HG03175 (cell line): ENCODE measurements around the gene FSTL3.
"Not testable (repeated sequence)": the region's sequence is repeated elsewhere in the genome, so short reads cannot be mapped to it uniquely, and the experiment has no call there.

Experiments
- ATAC-seq: cut with Tn5 transposase; IDR thresholded peaks from one replicate; pipeline ENCODE4 v1.9.1; 2021; ENCODE audit warnings: mild to moderate bottlenecking, moderate library complexity; ENCODE audit not compliant: unreplicated experiment

FSTL3 gene

DNA sequence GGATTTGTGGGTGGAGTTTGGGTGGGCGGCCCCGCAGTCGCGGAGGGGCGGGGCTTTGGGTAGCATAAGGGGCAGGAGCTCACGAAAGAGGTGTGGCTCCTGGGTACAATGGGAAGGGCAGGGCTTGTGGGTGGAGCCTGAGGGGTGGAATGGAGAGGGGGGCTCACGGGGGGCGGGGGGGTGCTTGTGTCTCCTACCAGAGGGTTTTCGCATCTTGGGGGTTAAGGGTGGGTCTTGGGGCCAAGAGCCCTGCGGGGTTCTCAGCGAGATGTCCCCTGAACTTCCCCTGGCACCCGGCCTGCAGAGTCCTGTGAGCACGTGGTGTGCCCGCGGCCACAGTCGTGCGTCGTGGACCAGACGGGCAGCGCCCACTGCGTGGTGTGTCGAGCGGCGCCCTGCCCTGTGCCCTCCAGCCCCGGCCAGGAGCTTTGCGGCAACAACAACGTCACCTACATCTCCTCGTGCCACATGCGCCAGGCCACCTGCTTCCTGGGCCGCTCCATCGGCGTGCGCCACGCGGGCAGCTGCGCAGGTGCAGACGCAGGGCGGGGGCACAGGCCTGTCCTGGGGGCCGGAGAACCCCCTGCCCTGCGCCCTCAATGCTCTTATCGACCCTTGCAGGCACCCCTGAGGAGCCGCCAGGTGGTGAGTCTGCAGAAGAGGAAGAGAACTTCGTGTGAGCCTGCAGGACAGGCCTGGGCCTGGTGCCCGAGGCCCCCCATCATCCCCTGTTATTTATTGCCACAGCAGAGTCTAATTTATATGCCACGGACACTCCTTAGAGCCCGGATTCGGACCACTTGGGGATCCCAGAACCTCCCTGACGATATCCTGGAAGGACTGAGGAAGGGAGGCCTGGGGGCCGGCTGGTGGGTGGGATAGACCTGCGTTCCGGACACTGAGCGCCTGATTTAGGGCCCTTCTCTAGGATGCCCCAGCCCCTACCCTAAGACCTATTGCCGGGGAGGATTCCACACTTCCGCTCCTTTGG is 5.1 kb downstream of the FSTL3 start:
- ATAC-seq, result no peak

DNA sequence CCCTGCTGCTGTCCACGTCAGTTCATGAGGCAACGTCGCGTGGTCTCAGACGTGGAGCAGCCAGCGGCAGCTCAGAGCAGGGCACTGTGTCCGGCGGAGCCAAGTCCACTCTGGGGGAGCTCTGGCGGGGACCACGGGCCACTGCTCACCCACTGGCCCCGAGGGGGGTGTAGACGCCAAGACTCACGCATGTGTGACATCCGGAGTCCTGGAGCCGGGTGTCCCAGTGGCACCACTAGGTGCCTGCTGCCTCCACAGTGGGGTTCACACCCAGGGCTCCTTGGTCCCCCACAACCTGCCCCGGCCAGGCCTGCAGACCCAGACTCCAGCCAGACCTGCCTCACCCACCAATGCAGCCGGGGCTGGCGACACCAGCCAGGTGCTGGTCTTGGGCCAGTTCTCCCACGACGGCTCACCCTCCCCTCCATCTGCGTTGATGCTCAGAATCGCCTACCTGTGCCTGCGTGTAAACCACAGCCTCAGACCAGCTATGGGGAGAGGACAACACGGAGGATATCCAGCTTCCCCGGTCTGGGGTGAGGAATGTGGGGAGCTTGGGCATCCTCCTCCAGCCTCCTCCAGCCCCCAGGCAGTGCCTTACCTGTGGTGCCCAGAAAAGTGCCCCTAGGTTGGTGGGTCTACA is 6.6 kb downstream of the FSTL3 start:
- no peak for ATAC-seq

DNA sequence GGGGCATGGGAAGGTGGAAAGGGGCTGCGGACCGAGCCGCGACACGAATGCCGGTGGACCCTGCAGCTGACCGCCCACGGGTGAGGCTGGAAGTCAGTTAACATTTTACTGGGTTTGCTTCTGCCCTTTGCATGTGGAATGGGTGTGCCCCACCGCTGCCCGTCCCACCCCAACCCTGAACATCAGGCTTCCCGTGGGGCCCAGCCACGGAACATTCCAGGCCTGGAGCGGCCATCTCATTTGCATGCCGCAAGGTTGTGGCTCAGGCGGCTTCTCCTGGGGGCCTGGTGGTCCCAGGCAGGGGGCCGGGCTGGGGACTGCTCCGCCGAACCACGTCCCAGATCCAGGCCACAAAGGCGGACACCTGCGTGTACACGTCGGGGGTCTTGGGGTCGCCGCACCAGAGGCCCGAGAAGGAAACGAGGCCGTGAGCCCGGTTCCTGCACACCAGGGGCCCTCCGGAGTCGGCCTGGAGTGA is 9.3 kb downstream of the FSTL3 start:
- no peak for ATAC-seq

DNA sequence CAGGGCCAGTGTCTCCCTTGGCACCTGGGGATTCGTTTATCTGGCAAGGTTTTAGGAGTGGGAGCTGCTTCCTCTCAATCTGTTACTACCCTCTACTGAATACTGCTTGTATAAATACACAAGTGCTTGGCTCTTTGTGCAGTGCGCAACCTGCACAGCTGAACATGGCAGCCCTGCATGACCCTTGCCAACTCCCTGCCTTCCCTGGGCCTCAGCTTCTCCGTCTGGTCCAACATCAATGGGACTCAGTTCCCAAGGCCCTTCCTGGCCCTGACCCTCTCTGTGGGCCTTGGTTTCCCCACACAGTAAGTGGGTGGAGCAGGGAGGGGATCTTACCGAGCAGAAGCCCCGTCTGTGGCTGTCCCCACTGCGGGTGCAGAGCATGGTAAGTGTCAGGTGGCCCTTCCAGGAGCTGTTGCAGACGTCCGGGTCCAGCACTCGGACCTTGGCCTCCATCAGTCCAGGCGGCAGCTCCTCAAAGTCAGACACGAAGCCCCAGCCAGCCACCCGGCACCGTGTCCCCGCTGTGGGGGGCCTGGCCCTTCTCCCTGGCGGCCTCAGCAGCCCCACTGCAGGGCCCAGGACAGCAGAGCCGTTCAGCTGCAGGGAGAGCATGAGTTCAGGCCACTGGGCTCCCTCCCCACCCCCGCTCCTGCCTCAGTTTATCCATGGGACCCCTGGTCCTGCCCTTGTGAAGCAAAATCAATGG is 10.6 kb downstream of the FSTL3 start:
- ATAC-seq, result no peak

GRCh38 chr19:687569-688166 is 11.5 kb downstream of the FSTL3 start:
- no peak for ATAC-seq

- ATAC-seq, result no peak
These were observed 12.0 kb downstream of the FSTL3 start for GRCh38 chr19:688214-688613.

- no peak for ATAC-seq
These were observed 12.8 kb downstream of the FSTL3 start for GRCh38 chr19:688992-689391.

DNA sequence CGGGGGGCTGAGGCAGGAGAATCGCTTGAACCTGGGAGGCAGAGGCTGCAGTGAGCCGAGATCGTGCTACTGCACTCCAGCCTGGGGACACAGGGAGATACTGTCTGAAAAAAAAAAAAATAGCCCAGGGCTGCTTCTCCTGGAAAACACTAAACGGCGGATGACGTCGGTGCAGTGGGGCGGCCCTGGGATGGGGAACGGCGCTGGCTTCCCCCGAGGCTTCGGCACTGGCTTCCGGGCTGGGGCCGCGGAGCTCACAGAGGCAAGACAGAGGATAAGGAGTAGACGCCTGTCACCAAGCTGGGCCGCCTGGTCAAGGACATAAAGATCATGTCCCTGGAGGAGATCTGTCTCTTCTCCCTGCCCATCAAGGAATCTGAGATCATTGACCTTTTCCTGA is 14.0 kb downstream of the FSTL3 start:
- ATAC-seq, result no peak

GRCh38 chr19:694481-695351 is 18.5 kb downstream of the FSTL3 start:
- no peak for ATAC-seq

DNA sequence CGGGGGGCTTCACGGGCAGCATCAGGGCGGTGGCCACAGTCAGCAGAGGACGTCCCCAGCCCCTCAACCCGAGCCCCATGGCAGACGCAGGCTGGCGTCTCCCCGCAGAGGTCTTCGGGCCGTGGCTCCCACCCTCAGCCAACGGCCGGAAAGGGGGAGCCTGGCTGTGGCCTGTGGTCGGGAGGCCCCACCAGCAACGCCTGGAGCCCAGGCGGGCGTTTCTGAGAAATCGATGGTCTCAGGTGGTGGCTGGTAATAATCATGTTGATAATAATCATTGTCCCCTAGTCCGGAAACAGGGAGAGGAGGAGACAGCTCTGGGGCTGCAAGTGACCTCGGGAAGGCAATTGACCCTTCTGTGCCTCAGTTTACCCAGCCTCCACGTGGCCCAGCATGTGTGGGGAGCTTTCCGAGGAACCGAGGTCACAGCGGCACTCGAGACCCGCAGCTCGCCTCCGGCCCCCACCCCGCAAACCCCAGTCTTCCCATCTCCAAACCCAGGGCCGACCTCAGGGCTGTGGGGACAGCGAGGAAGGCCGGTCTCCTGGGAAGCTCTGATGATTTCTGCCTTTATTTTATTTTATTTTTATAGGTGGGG is 19.3 kb downstream of the FSTL3 start, which contains the start of gene PRSS57:
Gene PRSS57, minus strand, starts transcription at position 101 of the 598 bp plus-strand sequence. Its CDS starts 22 bp downstream, at position 79.
- ATAC-seq, result no peak

DNA sequence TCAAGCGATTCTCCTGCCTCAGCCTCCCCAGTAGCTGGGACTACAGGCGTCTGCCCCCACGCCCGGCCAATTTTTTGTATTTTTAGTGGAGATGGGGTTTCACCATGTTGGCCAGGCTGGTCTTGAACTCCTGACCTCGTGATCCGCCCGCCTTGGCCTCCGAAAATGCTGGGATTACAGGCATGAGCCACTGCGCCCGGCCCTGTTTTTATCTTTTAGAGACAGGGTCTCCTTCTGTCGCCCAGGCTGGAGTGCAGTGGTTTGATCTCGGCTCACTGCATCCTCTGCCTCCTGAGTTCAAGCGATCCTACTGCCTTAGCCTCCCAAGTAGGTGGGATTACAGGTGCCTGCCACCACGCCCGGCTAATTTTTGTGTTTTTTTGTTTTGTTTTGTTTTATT is 22.3 kb downstream of the FSTL3 start:
- not testable (repeated sequence) for ATAC-seq

DNA sequence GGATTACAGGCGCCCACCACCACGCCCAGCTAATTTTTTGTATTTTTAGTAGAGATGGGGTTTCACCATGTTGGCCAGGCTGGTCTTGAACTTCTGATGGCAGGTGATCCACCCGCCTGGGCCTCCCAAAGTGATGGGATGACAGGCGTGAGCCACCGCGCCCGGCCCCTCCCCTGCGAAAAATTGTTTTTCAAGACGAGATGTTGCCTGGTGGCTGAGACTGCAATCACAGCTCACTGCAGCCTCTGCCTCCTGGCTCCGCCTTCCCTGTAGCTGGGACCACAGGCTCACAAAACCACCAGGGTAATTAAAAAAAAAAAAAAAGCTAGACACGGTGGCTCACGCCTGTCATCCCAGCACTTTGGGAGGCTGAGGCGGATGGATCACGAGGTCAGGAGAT is 23.7 kb downstream of the FSTL3 start:
- ATAC-seq, result not testable (repeated sequence)

- ATAC-seq, result not testable (repeated sequence)
These were observed 26.7 kb downstream of the FSTL3 start for GRCh38 chr19:702847-703246.

DNA sequence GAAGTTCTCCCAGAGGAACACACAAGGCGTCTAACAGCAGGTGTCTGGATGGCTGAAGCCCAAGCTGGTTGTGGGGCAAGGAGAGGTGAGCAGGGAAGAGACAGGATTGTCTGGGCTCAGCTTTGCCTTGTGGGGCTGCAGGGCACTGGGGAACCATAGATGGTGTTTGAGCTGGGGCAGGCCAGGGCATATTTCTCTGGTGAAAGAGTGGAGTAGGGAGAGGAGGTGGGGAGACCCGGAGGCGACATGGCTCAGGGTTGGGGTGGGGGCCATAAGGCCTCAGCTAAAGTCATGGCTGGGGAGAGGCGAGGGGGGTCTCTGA is 27.1 kb downstream of the FSTL3 start:
- ATAC-seq, result no peak

- ATAC-seq, result no peak
These were observed 27.7 kb downstream of the FSTL3 start for GRCh38 chr19:703651-704446.

DNA sequence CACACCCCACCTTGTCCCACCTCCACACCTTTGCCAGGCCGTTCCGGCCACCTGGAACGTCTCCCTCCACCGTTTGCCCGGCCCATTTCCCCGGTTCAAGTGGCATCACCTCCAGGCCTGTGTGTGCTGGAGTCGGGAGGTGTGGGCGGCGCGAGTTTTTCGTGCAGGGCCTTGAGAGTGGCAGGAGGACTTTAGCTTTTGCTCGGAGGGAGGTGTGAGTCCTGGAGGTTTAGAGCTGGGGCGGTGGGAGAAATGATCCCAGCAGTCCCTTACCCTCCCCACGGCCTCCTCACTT is 28.2 kb downstream of the FSTL3 start:
- no peak for ATAC-seq

GRCh38 chr19:708154-709143 is 32.3 kb downstream of the FSTL3 start, which contains the start of gene PALM:
PALM (plus strand) TSS chr19:708935; CDS start chr19:709147, 212 bp downstream.
- no peak for ATAC-seq
